ENCODE results near the gene MED13L.
"Not testable (repeated sequence)": the region's sequence is repeated elsewhere in the genome, so short reads cannot be mapped to it uniquely, and the experiment has no call there.

DNA sequence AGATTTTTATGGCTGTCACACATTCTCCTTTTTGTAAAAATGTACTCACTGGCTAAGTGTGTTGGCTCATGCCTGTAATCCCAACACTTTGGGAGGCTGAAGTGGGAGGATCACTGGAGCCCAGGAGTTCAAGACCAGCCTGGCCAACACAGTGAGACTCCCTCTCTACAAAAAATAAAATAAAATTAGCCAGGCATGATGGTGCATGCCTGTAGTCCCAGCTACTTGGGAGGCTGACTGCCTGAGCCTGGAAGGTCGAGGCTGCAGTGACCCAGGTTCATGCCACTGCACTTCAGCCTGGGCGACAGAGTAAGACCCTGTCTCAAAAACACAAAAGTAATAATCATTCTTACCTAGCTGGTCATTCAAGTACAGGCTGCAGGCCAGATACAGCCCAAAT, 300.7 kb downstream of the MED13L start:
- not testable (repeated sequence) for TF ChIP-seq ETV6 (CRISPR knock-in tag; IDR thresholded peaks at IDR 0.05); CREB1 (CRISPR knock-in tag; IDR thresholded peaks at IDR 0.05); ZNF317 (CRISPR knock-in tag; IDR thresholded peaks at IDR 0.05; ENCODE audit: borderline replicate concordance, low read depth); KAT7 (CRISPR knock-in tag; IDR thresholded peaks at IDR 0.05; ENCODE audit: borderline replicate concordance); TEAD4 (CRISPR knock-in tag; IDR thresholded peaks at IDR 0.05); ZNF232 (CRISPR knock-in tag; IDR thresholded peaks at IDR 0.05); E2F1 (CRISPR knock-in tag; IDR thresholded peaks at IDR 0.05); ATF1 (CRISPR knock-in tag; IDR thresholded peaks at IDR 0.05); ESRRA (CRISPR knock-in tag; IDR thresholded peaks at IDR 0.05; ENCODE audit: borderline replicate concordance); NR3C1 (CRISPR knock-in tag; conservative IDR thresholded peaks at IDR 0.05; ENCODE audit: low read depth); FOXJ3 (CRISPR knock-in tag; IDR thresholded peaks at IDR 0.05; ENCODE audit: borderline replicate concordance)
- TF ChIP-seq, protein P1, sequence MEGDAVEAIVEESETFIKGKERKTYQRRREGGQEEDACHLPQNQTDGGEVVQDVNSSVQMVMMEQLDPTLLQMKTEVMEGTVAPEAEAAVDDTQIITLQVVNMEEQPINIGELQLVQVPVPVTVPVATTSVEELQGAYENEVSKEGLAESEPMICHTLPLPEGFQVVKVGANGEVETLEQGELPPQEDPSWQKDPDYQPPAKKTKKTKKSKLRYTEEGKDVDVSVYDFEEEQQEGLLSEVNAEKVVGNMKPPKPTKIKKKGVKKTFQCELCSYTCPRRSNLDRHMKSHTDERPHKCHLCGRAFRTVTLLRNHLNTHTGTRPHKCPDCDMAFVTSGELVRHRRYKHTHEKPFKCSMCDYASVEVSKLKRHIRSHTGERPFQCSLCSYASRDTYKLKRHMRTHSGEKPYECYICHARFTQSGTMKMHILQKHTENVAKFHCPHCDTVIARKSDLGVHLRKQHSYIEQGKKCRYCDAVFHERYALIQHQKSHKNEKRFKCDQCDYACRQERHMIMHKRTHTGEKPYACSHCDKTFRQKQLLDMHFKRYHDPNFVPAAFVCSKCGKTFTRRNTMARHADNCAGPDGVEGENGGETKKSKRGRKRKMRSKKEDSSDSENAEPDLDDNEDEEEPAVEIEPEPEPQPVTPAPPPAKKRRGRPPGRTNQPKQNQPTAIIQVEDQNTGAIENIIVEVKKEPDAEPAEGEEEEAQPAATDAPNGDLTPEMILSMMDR (IDR thresholded peaks at IDR 0.05): not testable (repeated sequence)
- TF ChIP-seq, protein P2, sequence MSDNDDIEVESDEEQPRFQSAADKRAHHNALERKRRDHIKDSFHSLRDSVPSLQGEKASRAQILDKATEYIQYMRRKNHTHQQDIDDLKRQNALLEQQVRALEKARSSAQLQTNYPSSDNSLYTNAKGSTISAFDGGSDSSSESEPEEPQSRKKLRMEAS (CRISPR knock-in tag; IDR thresholded peaks at IDR 0.05): not testable (repeated sequence)
- TF ChIP-seq, protein P3, sequence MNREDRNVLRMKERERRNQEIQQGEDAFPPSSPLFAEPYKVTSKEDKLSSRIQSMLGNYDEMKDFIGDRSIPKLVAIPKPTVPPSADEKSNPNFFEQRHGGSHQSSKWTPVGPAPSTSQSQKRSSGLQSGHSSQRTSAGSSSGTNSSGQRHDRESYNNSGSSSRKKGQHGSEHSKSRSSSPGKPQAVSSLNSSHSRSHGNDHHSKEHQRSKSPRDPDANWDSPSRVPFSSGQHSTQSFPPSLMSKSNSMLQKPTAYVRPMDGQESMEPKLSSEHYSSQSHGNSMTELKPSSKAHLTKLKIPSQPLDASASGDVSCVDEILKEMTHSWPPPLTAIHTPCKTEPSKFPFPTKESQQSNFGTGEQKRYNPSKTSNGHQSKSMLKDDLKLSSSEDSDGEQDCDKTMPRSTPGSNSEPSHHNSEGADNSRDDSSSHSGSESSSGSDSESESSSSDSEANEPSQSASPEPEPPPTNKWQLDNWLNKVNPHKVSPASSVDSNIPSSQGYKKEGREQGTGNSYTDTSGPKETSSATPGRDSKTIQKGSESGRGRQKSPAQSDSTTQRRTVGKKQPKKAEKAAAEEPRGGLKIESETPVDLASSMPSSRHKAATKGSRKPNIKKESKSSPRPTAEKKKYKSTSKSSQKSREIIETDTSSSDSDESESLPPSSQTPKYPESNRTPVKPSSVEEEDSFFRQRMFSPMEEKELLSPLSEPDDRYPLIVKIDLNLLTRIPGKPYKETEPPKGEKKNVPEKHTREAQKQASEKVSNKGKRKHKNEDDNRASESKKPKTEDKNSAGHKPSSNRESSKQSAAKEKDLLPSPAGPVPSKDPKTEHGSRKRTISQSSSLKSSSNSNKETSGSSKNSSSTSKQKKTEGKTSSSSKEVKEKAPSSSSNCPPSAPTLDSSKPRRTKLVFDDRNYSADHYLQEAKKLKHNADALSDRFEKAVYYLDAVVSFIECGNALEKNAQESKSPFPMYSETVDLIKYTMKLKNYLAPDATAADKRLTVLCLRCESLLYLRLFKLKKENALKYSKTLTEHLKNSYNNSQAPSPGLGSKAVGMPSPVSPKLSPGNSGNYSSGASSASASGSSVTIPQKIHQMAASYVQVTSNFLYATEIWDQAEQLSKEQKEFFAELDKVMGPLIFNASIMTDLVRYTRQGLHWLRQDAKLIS (CRISPR knock-in tag; IDR thresholded peaks at IDR 0.05; ENCODE audit: borderline replicate concordance): not testable (repeated sequence)

Data from WTC11 (cell line).